ENCODE data around the gene ODF2.

The ODF2 gene

GRCh38 chr9:128448746-128449145, 7.1 kb upstream of the ODF2 start:
- WGBS, 2 experiments (ENCODE audit: insufficient coverage in 2 of 2) = 93 to 100% methylated on average over 2 of the region's 2 CpGs
- H3K9me3 ChIP-seq (ENCODE audit: control insufficient read depth, low read length) = peaks cover 5% of the 10 kb centered on the region
- H3K36me3 ChIP-seq (ENCODE audit: control insufficient read depth, insufficient read depth, low read length) = no peaks in the 10 kb centered on the region
- H3K4me1 ChIP-seq (ENCODE audit: control insufficient read depth, insufficient read depth, low read length, poor library complexity, severe bottlenecking) = no peaks in the 10 kb centered on the region
- no peak overlapping the region for H3K27ac ChIP-seq (ENCODE audit: low read depth, low read length, severe bottlenecking)
- no peak overlapping the region for H3K4me3 ChIP-seq (ENCODE audit: extremely low read depth, insufficient read depth, low read length, poor library complexity, severe bottlenecking)

- Histone ChIP-seq H3K9me3 (ENCODE audit: control insufficient read depth, low read length) (no peaks in the 10 kb centered on the region), H3K27ac (ENCODE audit: low read depth, low read length, severe bottlenecking) (no peak overlapping the region)
- 95% methylated on average over 10 of the region's 14 CpGs for WGBS, 2 experiments (ENCODE audit: insufficient coverage in 2 of 2)
Measured at GRCh38 chr9:128454991-128455390, 815 bp upstream of the ODF2 start.

GRCh38 chr9:128456613-128457061, 831 bp downstream of the ODF2 start:
- H3K4me1 ChIP-seq (ENCODE audit: control insufficient read depth, insufficient read depth, low read length, poor library complexity, severe bottlenecking) = peaks cover 4% of the 10 kb centered on the region
- peaks cover 25% of the 10 kb centered on the region for H3K36me3 ChIP-seq (ENCODE audit: control insufficient read depth, insufficient read depth, low read length)
- no peaks in the 10 kb centered on the region for H3K9me3 ChIP-seq (ENCODE audit: control insufficient read depth, low read length)
- H3K27ac ChIP-seq (ENCODE audit: low read depth, low read length, severe bottlenecking) = peak overlapping the region; percentile 79
- WGBS, 2 experiments (ENCODE audit: insufficient coverage in 2 of 2) = 0% methylated on average over 42 to 48 of the region's 48 CpGs
- H3K4me3 ChIP-seq (ENCODE audit: extremely low read depth, insufficient read depth, low read length, poor library complexity, severe bottlenecking) = peak overlapping the region; percentile 93

More at GRCh38 chr9:128454991-128455390, 815 bp upstream of the ODF2 start:
- H3K4me1 ChIP-seq (ENCODE audit: control insufficient read depth, insufficient read depth, low read length, poor library complexity, severe bottlenecking) = peaks cover 4% of the 10 kb centered on the region
- H3K36me3 ChIP-seq (ENCODE audit: control insufficient read depth, insufficient read depth, low read length) = peaks cover 9% of the 10 kb centered on the region
- H3K4me3 ChIP-seq (ENCODE audit: extremely low read depth, insufficient read depth, low read length, poor library complexity, severe bottlenecking) = no peak overlapping the region

GRCh38 chr9:128457207-128457606, 1.4 kb downstream of the ODF2 start:
- Histone ChIP-seq H3K36me3 (ENCODE audit: control insufficient read depth, insufficient read depth, low read length) (peaks cover 31% of the 10 kb centered on the region), H3K4me1 (ENCODE audit: control insufficient read depth, insufficient read depth, low read length, poor library complexity, severe bottlenecking) (peaks cover 4% of the 10 kb centered on the region), H3K4me3 (ENCODE audit: extremely low read depth, insufficient read depth, low read length, poor library complexity, severe bottlenecking) (peak overlapping the region; percentile 93), H3K27ac (ENCODE audit: low read depth, low read length, severe bottlenecking) (no peak overlapping the region), H3K9me3 (ENCODE audit: control insufficient read depth, low read length) (no peaks in the 10 kb centered on the region)
- 31 to 33% methylated on average over 9 to 11 of the region's 14 CpGs for WGBS, 2 experiments (ENCODE audit: insufficient coverage in 2 of 2)

- Histone ChIP-seq H3K36me3 (ENCODE audit: control insufficient read depth, insufficient read depth, low read length) (peaks cover 49% of the 10 kb centered on the region), H3K4me3 (ENCODE audit: extremely low read depth, insufficient read depth, low read length, poor library complexity, severe bottlenecking) (no peak overlapping the region), H3K9me3 (ENCODE audit: control insufficient read depth, low read length) (no peaks in the 10 kb centered on the region), H3K27ac (ENCODE audit: low read depth, low read length, severe bottlenecking) (no peak overlapping the region), H3K4me1 (ENCODE audit: control insufficient read depth, insufficient read depth, low read length, poor library complexity, severe bottlenecking) (peaks cover 4% of the 10 kb centered on the region)
- 97 to 100% methylated on average over 2 to 3 of the region's 3 CpGs for WGBS, 2 experiments (ENCODE audit: insufficient coverage in 2 of 2)
Measured at GRCh38 chr9:128459011-128459410, 3.2 kb downstream of the ODF2 start.

- H3K9me3 ChIP-seq (ENCODE audit: control insufficient read depth, low read length) = no peaks in the 10 kb centered on the region
- H3K4me3 ChIP-seq (ENCODE audit: extremely low read depth, insufficient read depth, low read length, poor library complexity, severe bottlenecking) = no peak overlapping the region
- H3K4me1 ChIP-seq (ENCODE audit: control insufficient read depth, insufficient read depth, low read length, poor library complexity, severe bottlenecking) = no peaks in the 10 kb centered on the region
- H3K36me3 ChIP-seq (ENCODE audit: control insufficient read depth, insufficient read depth, low read length) = peaks cover 67% of the 10 kb centered on the region
- WGBS, 2 experiments (ENCODE audit: insufficient coverage in 2 of 2) = 95 to 97% methylated on average over 5 to 7 of the region's 7 CpGs
- H3K27ac ChIP-seq (ENCODE audit: low read depth, low read length, severe bottlenecking) = no peak overlapping the region
Measured at GRCh38 chr9:128469070-128469469, 13.3 kb downstream of the ODF2 start.

GRCh38 chr9:128470560-128470959, 14.8 kb downstream of the ODF2 start:
- Histone ChIP-seq H3K4me1 (ENCODE audit: control insufficient read depth, insufficient read depth, low read length, poor library complexity, severe bottlenecking) (no peaks in the 10 kb centered on the region), H3K9me3 (ENCODE audit: control insufficient read depth, low read length) (no peaks in the 10 kb centered on the region), H3K4me3 (ENCODE audit: extremely low read depth, insufficient read depth, low read length, poor library complexity, severe bottlenecking) (no peak overlapping the region), H3K36me3 (ENCODE audit: control insufficient read depth, insufficient read depth, low read length) (peaks cover 67% of the 10 kb centered on the region), H3K27ac (ENCODE audit: low read depth, low read length, severe bottlenecking) (no peak overlapping the region)
- 97 to 100% methylated on average over 2 to 3 of the region's 5 CpGs for WGBS, 2 experiments (ENCODE audit: insufficient coverage in 2 of 2)

- H3K27ac ChIP-seq (ENCODE audit: low read depth, low read length, severe bottlenecking) = no peak overlapping the region
- no peak overlapping the region for H3K4me3 ChIP-seq (ENCODE audit: extremely low read depth, insufficient read depth, low read length, poor library complexity, severe bottlenecking)
- H3K9me3 ChIP-seq (ENCODE audit: control insufficient read depth, low read length) = no peaks in the 10 kb centered on the region
- H3K4me1 ChIP-seq (ENCODE audit: control insufficient read depth, insufficient read depth, low read length, poor library complexity, severe bottlenecking) = no peaks in the 10 kb centered on the region
- 96 to 100% methylated on average over 4 to 5 of the region's 5 CpGs for WGBS, 2 experiments (ENCODE audit: insufficient coverage in 2 of 2)
- H3K36me3 ChIP-seq (ENCODE audit: control insufficient read depth, insufficient read depth, low read length) = peaks cover 72% of the 10 kb centered on the region
Measured at GRCh38 chr9:128473104-128473503, 17.3 kb downstream of the ODF2 start.

GRCh38 chr9:128475867-128476266, 20.1 kb downstream of the ODF2 start:
- H3K36me3 ChIP-seq (ENCODE audit: control insufficient read depth, insufficient read depth, low read length) = peaks cover 79% of the 10 kb centered on the region
- H3K27ac ChIP-seq (ENCODE audit: low read depth, low read length, severe bottlenecking) = no peak overlapping the region
- H3K9me3 ChIP-seq (ENCODE audit: control insufficient read depth, low read length) = no peaks in the 10 kb centered on the region
- no peaks in the 10 kb centered on the region for H3K4me1 ChIP-seq (ENCODE audit: control insufficient read depth, insufficient read depth, low read length, poor library complexity, severe bottlenecking)
- WGBS, 2 experiments (ENCODE audit: insufficient coverage in 2 of 2) = 87 to 100% methylated on average over 2 to 7 of the region's 7 CpGs
- H3K4me3 ChIP-seq (ENCODE audit: extremely low read depth, insufficient read depth, low read length, poor library complexity, severe bottlenecking) = no peak overlapping the region

GRCh38 chr9:128479262-128479661, 23.5 kb downstream of the ODF2 start:
- H3K27ac ChIP-seq (ENCODE audit: low read depth, low read length, severe bottlenecking) = no peak overlapping the region
- H3K9me3 ChIP-seq (ENCODE audit: control insufficient read depth, low read length) = no peaks in the 10 kb centered on the region
- WGBS, 2 experiments (ENCODE audit: insufficient coverage in 2 of 2) = 83 to 100% methylated on average over 1 of the region's 1 CpG
- H3K36me3 ChIP-seq (ENCODE audit: control insufficient read depth, insufficient read depth, low read length) = peaks cover 86% of the 10 kb centered on the region
- no peaks in the 10 kb centered on the region for H3K4me1 ChIP-seq (ENCODE audit: control insufficient read depth, insufficient read depth, low read length, poor library complexity, severe bottlenecking)
- no peak overlapping the region for H3K4me3 ChIP-seq (ENCODE audit: extremely low read depth, insufficient read depth, low read length, poor library complexity, severe bottlenecking)

- WGBS, 2 experiments (ENCODE audit: insufficient coverage in 2 of 2) = 97 to 100% methylated on average over 7 to 9 of the region's 10 CpGs
- no peaks in the 10 kb centered on the region for H3K9me3 ChIP-seq (ENCODE audit: control insufficient read depth, low read length)
- H3K36me3 ChIP-seq (ENCODE audit: control insufficient read depth, insufficient read depth, low read length) = peaks cover 90% of the 10 kb centered on the region
- no peak overlapping the region for H3K4me3 ChIP-seq (ENCODE audit: extremely low read depth, insufficient read depth, low read length, poor library complexity, severe bottlenecking)
- no peaks in the 10 kb centered on the region for H3K4me1 ChIP-seq (ENCODE audit: control insufficient read depth, insufficient read depth, low read length, poor library complexity, severe bottlenecking)
- H3K27ac ChIP-seq (ENCODE audit: low read depth, low read length, severe bottlenecking) = no peak overlapping the region
Measured at GRCh38 chr9:128481561-128481960, 25.8 kb downstream of the ODF2 start.
